ENCODE measurements around the gene LRCH1. TPM values are rescaled to one million over a fixed set of nuclear protein-coding genes. Genes with fewer than 3 reads are reported as not detected.
A peak's percentile ranks its signal among the peaks of the same experiment; 100 is the strongest.

Gene LRCH1
- total and polyA plus RNA-seq, 10 of the 15 experiments (the other 5 are each of a cell fraction or from before 2014, with no cell fraction given) = 5.3 to 48.9 (median 14.4) TPM

DNA sequence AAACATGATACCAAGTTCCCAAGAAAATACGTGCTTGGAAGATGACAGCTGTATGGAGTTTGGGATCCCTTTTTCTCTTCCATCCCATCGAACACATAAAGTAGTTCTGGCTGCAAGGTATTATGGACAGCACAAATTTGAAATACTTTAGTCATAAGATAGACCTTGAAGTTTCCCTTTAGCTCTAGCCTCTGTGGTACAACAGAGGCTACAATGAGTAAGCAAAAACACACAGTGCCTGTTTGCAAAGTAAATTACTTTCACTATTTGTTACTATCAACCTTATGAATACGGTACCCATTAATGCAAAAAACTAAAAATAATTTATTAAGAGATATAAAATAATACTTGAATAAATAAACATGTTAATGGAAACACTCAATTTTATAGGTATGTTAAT is 21.0 kb upstream of the LRCH1 start:
- intact Hi-C loops (cut with micrococcal nuclease; ENCODE audit: unreplicated experiment) (no loop called here), in situ Hi-C loops (cut with MboI) (no loop called here)
- H3K9me3 ChIP-seq (replicated peaks; ENCODE audit: control insufficient read depth, insufficient read depth, low read length) = no peaks in the 10 kb centered on the region
- no peaks in the 10 kb centered on the region for H3K27me3 ChIP-seq (replicated peaks in 1 of 2; ENCODE audit: control insufficient read depth in 2 of 2, insufficient read depth in 2 of 2, low read length in 1 of 2)
- FAIRE-seq = no peak
- no peaks in the 10 kb centered on the region for H3K79me2 ChIP-seq (ENCODE audit: control insufficient read depth, insufficient read depth, low read length)
- ChIA-PET POLR2A (interaction anchor here (0.5 to 2.3 kb wide), 2 partner anchors 10 to 736 kb away, joined by 3 to 7 read pairs; no protein-coding TSS in a partner anchor), RAD21 (ENCODE audit: unreplicated experiment) (no interaction called here), CTCF (interaction anchor here (2.0 kb wide), 1 partner anchor 20 kb away, joined by 8 read pairs; no protein-coding TSS in a partner anchor), SMC1A (ENCODE audit: uncharacterized antibody, unreplicated experiment) (interaction anchor here (0.7 to 1.4 kb wide), 4 partner anchors 10 to 199 kb away, joined by 3 to 4 read pairs (median 4); no protein-coding TSS in a partner anchor)
- no peaks in the 10 kb centered on the region for H3K36me3 ChIP-seq (ENCODE audit: control insufficient read depth in 2 of 2, insufficient read depth in 2 of 2, low read length in 1 of 2)
- H3K9ac ChIP-seq (ENCODE audit: control insufficient read depth, insufficient read depth, low read length) = no peak overlapping the region
- no TSS peak for BruUV-seq (replicated peaks)
- H4K20me1 ChIP-seq (ENCODE audit: control insufficient read depth, insufficient read depth) = no peaks in the 10 kb centered on the region; the same call in 1 of the 2 replicates
- peak overlapping the region; percentile 59 for H2AFZ ChIP-seq (ENCODE audit: control insufficient read depth, low read depth, low read length)
- WGBS (ENCODE audit: insufficient coverage, insufficient replicate concordance, low lambda C conversion rate, missing lambda C conversion rate) = 32% methylated on average over 3 of the region's 3 CpGs
- no peak overlapping the region for H3K27ac ChIP-seq (ENCODE audit: control insufficient read depth, insufficient read depth)
- H3K4me1 ChIP-seq (ENCODE audit: control insufficient read depth, insufficient read depth, low read length) = peaks cover 7% of the 10 kb centered on the region; the same call in 1 of the 2 replicates
- no peak overlapping the region; the same call in 1 of the 2 replicates for H3K4me2 ChIP-seq (ENCODE audit: control insufficient read depth, insufficient read depth)
- ATAC-seq = peak; percentile 75
- DNase-seq (ENCODE audit: low read depth, low spot score) = no peak
- H3K4me3 ChIP-seq = no peak overlapping the region
- TF ChIP-seq EED (IDR thresholded peaks at IDR 0.05; ENCODE audit: low read depth) (no peak), ZSCAN29 (IDR thresholded peaks at IDR 0.05) (no peak), POLR2AphosphoS5 (IDR thresholded peaks at IDR 0.05; ENCODE audit: low read length) (no peak), NR2F1 (conservative IDR thresholded peaks at IDR 0.05) (no peak), RAD51 (IDR thresholded peaks at IDR 0.05) (no peak), IKZF1 (conservative IDR thresholded peaks at IDR 0.05) (no peak), MYB (IDR thresholded peaks at IDR 0.05; ENCODE audit: borderline replicate concordance, low read depth, low read length) (no peak), PKNOX1 (IDR thresholded peaks at IDR 0.05) (no peak), SUZ12 (IDR thresholded peaks at IDR 0.05; ENCODE audit: unreplicated experiment) (no peak), HDGF (IDR thresholded peaks at IDR 0.05) (no peak), KAT2A (conservative IDR thresholded peaks at IDR 0.05; ENCODE audit: control insufficient read depth, low read depth, low read length) (no peak)
- TF ChIP-seq, protein P1, sequence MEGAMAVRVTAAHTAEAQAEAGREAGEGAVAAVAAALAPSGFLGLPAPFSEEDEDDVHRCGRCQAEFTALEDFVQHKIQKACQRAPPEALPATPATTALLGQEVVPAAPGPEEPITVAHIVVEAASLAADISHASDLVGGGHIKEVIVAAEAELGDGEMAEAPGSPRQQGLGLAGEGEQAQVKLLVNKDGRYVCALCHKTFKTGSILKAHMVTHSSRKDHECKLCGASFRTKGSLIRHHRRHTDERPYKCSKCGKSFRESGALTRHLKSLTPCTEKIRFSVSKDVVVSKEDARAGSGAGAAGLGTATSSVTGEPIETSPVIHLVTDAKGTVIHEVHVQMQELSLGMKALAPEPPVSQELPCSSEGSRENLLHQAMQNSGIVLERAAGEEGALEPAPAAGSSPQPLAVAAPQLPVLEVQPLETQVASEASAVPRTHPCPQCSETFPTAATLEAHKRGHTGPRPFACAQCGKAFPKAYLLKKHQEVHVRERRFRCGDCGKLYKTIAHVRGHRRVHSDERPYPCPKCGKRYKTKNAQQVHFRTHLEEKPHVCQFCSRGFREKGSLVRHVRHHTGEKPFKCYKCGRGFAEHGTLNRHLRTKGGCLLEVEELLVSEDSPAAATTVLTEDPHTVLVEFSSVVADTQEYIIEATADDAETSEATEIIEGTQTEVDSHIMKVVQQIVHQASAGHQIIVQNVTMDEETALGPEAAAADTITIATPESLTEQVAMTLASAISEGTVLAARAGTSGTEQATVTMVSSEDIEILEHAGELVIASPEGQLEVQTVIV (IDR thresholded peaks at IDR 0.05; ENCODE audit: borderline replicate concordance, partially characterized antibody) = no peak
- TF ChIP-seq, protein P2, sequence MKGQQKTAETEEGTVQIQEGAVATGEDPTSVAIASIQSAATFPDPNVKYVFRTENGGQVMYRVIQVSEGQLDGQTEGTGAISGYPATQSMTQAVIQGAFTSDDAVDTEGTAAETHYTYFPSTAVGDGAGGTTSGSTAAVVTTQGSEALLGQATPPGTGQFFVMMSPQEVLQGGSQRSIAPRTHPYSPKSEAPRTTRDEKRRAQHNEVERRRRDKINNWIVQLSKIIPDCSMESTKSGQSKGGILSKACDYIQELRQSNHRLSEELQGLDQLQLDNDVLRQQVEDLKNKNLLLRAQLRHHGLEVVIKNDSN (IDR thresholded peaks at IDR 0.05; ENCODE audit: borderline replicate concordance, extremely low read length, insufficient read depth, low read depth, low read length) = no peak
- TF ChIP-seq, protein P3, sequence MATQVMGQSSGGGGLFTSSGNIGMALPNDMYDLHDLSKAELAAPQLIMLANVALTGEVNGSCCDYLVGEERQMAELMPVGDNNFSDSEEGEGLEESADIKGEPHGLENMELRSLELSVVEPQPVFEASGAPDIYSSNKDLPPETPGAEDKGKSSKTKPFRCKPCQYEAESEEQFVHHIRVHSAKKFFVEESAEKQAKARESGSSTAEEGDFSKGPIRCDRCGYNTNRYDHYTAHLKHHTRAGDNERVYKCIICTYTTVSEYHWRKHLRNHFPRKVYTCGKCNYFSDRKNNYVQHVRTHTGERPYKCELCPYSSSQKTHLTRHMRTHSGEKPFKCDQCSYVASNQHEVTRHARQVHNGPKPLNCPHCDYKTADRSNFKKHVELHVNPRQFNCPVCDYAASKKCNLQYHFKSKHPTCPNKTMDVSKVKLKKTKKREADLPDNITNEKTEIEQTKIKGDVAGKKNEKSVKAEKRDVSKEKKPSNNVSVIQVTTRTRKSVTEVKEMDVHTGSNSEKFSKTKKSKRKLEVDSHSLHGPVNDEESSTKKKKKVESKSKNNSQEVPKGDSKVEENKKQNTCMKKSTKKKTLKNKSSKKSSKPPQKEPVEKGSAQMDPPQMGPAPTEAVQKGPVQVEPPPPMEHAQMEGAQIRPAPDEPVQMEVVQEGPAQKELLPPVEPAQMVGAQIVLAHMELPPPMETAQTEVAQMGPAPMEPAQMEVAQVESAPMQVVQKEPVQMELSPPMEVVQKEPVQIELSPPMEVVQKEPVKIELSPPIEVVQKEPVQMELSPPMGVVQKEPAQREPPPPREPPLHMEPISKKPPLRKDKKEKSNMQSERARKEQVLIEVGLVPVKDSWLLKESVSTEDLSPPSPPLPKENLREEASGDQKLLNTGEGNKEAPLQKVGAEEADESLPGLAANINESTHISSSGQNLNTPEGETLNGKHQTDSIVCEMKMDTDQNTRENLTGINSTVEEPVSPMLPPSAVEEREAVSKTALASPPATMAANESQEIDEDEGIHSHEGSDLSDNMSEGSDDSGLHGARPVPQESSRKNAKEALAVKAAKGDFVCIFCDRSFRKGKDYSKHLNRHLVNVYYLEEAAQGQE (IDR thresholded peaks at IDR 0.05; ENCODE audit: low read depth, low read length) = no peak

All from GM12878 (cell line).